ENCODE results near the gene IMMP2L.

DNA sequence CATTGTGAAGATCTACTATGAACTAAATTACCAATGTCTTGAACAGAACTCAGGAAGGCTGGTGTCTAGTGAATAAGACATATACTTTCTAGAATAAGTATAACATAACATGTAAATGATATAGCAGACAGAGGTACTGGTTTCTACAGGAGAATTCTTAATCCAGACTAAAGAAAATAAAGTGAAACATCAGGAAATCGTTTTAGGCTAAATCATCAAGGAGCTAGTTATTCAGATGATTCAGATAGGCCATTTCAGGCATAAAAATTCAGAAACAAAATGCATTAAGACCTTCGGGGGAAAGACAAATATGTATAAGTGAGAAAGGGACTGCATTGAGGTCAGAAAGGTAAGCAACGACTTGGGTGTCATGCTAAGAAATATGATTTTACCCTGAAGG lies 300.8 kb downstream of the IMMP2L start:
- TF ChIP-seq, protein P1, sequence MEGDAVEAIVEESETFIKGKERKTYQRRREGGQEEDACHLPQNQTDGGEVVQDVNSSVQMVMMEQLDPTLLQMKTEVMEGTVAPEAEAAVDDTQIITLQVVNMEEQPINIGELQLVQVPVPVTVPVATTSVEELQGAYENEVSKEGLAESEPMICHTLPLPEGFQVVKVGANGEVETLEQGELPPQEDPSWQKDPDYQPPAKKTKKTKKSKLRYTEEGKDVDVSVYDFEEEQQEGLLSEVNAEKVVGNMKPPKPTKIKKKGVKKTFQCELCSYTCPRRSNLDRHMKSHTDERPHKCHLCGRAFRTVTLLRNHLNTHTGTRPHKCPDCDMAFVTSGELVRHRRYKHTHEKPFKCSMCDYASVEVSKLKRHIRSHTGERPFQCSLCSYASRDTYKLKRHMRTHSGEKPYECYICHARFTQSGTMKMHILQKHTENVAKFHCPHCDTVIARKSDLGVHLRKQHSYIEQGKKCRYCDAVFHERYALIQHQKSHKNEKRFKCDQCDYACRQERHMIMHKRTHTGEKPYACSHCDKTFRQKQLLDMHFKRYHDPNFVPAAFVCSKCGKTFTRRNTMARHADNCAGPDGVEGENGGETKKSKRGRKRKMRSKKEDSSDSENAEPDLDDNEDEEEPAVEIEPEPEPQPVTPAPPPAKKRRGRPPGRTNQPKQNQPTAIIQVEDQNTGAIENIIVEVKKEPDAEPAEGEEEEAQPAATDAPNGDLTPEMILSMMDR (IDR thresholded peaks at IDR 0.05; ENCODE audit: extremely low read depth in 1 of 2, insufficient read depth in 1 of 2, low read depth in 1 of 2, low read length in 2 of 2) = no peak
- no peak for TF ChIP-seq POLR2A (IDR thresholded peaks at IDR 0.05; ENCODE audit: low read depth, low read length)
- TF ChIP-seq POLR2AphosphoS5 (IDR thresholded peaks at IDR 0.05; ENCODE audit: insufficient read depth, low read depth, low read length) = no peak
- TF ChIP-seq EZH2 (IDR thresholded peaks at IDR 0.05; ENCODE audit: borderline replicate concordance, low read depth, low read length, severe bottlenecking) = no peak
- no peak for TF ChIP-seq GATA2 (IDR thresholded peaks at IDR 0.05; ENCODE audit: insufficient read depth, insufficient read length, low read depth, low read length)
